LHCN-M2 (cell line): ENCODE data around the gene TTC22. TPM values are rescaled to one million over a fixed set of nuclear protein-coding genes. Genes with fewer than 3 reads are reported as not detected.
A peak's percentile ranks its signal among the peaks of the same experiment; 100 is the strongest.

Experiments
- DNase-seq: peaks from one replicate; pipeline ENCODE4 v3.0.0-alpha.2; 2012; ENCODE audit warnings: low read depth
- total RNA-seq: library from RNA; depleted of rRNA; stranded (reverse); fragments of >200 nt; gene quantifications from 2 replicates; pipeline ENCODE4 v1.2.3, GENCODE V29; 2014; rRNA removed

Gene TTC22
- total RNA-seq, 1 experiment from 2014 or later, result not detected

GRCh38 chr1:54754045-54754444, 47.1 kb downstream of the TTC22 start:
- no peak for DNase-seq

GRCh38 chr1:54751426-54751825, 49.7 kb downstream of the TTC22 start:
- DNase-seq, result no peak

DNA sequence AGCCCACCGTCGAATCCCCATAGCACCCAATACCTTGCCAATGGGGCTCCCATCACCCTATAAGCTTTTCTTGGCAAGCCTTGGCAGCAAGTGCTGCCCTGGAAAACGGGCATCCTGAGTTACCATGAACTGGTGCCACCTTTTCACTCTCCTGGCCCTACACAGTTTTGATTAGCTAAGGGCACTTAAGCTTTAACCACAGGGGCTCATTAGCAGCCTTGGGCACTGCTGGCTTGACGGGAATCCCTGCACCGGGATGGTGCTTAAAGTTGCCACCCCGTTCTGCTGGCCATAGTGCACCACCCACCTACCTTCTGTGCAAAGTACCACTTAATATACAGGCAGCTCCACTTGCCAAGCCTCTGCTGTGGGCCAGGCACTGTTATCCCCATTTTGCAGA, 50.5 kb downstream of the TTC22 start:
- DNase-seq, result no peak

DNA sequence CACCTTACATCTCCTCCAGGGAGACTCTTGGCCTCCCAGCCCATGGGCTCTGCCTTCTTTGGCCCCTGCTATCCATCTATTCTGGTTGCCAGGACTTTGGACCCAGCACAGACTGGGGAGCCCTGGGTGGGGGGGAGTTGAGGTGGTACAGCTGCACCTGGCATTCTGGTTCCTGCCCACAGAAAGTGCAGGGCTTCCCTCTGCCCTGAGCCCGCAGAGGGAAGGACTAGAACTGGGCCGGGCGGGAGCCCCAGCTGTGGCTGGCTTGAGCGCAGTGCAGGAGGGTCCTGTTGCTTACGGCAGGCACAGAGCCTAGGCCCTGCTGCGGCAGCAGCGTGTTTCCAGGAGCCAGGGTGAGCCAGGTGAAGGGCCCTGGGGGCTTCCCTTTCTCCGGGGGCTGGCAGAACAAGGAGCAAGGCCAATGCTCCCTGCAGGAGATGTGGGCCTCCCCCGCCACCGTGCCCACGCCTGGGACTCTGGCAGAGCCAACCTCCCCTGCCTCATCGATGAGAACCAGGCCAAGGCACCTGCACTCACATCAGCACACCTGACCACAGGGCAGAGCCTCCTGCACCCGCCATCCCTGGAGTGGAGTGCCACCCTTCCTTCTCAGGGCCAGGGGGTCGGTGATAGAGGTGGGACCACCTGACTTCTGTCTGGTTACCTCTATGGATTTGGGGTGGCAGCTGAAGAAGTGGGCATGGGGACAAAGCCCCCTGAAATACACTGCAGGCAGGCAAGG, 52.9 kb downstream of the TTC22 start:
- no peak for DNase-seq

GRCh38 chr1:54745864-54746263, 55.3 kb downstream of the TTC22 start:
- no peak for DNase-seq

GRCh38 chr1:54745274-54745673, 55.8 kb downstream of the TTC22 start:
- DNase-seq, result no peak

DNA sequence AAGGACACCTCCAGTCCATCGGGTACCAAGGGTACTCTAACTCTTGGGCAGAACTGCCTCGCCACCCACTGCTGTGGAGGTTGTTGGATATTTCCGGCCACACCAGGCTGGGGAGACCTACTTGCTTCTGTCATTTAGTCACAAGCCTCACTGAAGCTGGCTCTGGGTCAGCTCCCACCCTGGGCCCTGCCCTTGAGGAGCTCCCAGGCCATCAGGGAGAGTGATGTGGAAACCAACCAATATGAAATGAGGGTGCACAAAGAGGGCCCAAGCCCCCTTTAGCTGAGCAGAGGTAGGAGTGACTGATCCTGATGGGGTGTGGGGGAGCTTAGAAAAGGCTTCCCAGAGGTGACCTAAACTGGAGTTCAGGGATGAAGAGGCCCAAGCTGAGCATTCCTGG, 56.4 kb downstream of the TTC22 start:
- no peak for DNase-seq

DNA sequence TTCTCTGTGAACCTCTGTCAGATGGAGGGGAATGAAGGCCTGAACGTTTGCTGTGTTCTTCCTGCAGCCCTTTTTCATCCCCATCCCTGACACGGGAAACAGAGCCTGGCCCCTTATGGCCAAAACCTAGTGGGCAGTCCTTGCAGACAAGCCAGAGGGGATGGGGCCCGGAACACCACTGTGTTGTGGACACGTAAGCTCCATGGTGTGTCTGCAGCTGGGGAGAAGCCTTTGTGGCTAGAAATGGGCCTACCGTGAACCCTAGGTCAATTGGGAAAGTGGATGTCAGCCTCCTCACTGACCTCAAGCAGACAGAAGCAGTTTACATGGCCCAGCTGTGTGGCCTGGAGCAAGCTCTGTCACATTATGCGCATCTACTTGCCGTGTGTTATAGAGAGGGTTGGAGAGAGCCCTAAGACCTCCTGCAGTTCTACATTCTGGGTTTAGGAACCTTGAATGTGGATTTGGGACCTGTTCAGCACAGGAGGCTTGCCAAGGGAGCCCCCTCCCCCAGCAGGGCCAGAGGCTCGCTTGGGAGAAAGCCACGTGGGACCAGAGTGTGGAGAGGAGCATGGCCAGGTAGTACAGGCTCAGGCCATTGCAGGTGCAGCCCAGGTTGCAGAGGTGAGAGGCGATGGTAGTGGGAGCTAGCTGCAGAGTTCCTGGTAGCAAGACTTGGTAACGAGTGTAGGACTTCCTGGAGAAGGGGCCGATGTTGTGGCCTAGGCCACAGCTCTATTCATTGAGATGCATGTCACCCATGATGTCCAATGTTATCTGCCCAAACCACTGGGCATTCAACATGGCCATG, 57.5 kb downstream of the TTC22 start:
- no peak for DNase-seq

DNA sequence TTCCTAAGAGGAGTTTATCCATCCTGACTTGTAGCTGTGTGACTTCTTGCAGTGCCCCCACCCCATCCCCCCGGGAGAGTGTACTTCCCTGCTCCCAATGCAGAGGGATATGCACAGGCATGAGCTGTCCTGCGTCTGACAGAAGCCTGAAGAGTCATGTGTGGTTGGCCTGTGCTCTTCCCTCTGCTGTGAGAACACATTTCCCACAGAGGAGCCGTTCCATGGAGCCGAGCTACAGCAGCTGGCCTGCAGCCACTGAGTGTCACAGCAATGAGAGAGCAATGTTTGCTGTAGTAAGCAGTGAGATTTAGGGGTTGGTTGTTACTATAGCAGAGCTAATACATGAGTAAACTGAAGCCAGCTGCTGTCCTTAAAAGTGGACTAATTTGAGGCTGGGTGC, 58.8 kb downstream of the TTC22 start:
- peak; percentile 8 for DNase-seq

DNA sequence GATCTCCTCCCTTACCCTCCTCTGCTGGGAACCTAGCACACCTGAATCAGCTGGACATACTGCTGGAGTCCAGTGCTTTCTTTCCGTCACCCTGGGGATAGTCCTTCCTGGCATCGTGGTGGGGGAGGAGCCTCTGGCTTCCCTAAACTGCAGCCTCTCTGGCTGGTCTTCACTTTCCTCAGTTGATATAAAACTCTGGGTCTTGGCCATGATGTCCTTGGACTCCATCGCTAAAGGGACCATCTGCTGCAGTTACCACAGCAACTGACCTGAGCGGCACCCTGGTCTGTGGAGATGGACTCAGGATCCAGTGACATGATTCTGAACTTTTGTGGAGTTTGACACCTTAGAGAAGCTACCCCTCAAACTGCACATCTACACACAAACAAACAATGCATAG, 59.6 kb downstream of the TTC22 start:
- no peak for DNase-seq

DNA sequence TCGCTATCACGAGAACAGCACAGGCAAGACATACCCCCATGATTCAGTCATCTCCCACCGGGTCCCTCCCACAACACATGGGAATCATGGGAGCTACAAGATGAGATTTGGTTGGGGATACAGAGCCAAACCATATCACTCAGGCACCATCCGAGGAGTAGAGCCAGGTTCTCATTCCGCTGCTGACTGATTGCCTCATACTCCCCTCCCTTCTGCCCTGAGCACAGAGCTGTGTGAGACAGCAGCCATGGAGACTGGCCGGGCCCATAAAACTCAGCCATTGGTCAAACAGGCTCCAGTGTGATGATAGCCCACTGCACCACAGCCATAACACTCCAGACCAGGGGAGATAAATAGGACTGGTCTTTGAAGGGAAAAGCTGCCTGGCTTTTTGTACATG, 62.9 kb downstream of the TTC22 start:
- no peak for DNase-seq

GRCh38 chr1:54736685-54737084, 64.4 kb downstream of the TTC22 start:
- DNase-seq, result no peak

Other genes with a start within 250 kb of the TTC22 start
- gene FAM151A, start 177.8 kb downstream of the TTC22 start, total RNA-seq, result not detected in 2 replicates
- gene MROH7, start 159.5 kb downstream of the TTC22 start, total RNA-seq, result not detected in 2 replicates
- gene TTC4, start 85.5 kb downstream of the TTC22 start, total RNA-seq, result 32.2 and 35.1 TPM in 2 replicates
- 4.6 and 5.2 TPM in 2 replicates for gene PARS2, start 36.8 kb downstream of the TTC22 start, total RNA-seq
- 45.1 and 54.8 TPM in 2 replicates for gene DHCR24, start 85.9 kb upstream of the TTC22 start, total RNA-seq
- not detected in 2 replicates for gene TMEM61, start 179.3 kb upstream of the TTC22 start, total RNA-seq
- not detected in 2 replicates for gene BSND, start 197.6 kb upstream of the TTC22 start, total RNA-seq
- gene PCSK9, start 238.2 kb upstream of the TTC22 start, total RNA-seq, result 0.06 and 0.11 TPM in 2 replicates